HG03064 (cell line): Measurements from ENCODE around the gene PHKA1.
"Not testable (repeated sequence)": the region's sequence is repeated elsewhere in the genome, so short reads cannot be mapped to it uniquely, and the experiment has no call there.

Experiments
- ATAC-seq: cut with Tn5 transposase; IDR thresholded peaks from one replicate; pipeline ENCODE4 v1.9.1; 2021; ENCODE audit warnings: low read depth; ENCODE audit not compliant: unreplicated experiment

Gene PHKA1

DNA sequence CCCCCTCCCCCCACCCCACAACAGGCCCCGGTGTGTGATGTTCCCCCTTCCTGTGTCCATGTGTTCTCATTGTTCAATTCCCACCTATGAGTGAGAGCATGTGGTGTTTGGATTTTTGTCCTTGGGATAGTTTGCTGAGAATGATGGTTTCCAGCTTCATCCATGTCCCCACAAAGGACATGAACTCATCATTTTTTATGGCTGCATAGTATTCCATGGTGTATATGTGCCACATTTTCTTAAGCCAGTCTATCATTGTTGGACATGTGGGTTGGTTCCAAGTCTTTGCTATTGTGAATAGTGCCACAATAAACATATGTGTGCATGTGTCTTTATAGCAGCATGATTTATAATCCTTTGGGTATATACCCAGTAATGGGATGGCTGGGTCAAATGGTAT, 40.2 kb downstream of the PHKA1 start:
- ATAC-seq = not testable (repeated sequence)

- not testable (repeated sequence) for ATAC-seq
Observed at GRCh38 chrX:72669508-72669907, 44.6 kb downstream of the PHKA1 start.

DNA sequence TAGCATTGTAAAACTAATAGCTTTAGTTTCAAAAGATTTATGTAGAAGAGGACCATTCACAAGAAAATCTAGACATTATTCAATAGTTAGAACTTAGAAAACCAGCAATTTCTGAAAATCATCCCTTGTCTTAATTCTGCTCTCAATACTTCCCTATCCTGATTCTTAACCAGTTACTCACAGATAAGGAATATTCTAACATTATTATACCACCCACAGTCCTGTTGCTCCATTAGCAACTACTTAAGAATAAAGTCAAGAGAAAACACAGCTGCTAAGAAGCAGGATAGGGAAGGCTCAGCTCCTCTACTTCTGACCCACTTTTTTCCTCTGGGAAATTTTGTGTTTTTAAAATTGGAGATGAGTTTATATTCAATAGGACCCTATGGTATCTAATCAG, 47.7 kb downstream of the PHKA1 start:
- ATAC-seq = no peak

- no peak for ATAC-seq
Observed at GRCh38 chrX:72663737-72664136, 50.4 kb downstream of the PHKA1 start.

- no peak for ATAC-seq
Observed at GRCh38 chrX:72662020-72662747, 51.9 kb downstream of the PHKA1 start.

DNA sequence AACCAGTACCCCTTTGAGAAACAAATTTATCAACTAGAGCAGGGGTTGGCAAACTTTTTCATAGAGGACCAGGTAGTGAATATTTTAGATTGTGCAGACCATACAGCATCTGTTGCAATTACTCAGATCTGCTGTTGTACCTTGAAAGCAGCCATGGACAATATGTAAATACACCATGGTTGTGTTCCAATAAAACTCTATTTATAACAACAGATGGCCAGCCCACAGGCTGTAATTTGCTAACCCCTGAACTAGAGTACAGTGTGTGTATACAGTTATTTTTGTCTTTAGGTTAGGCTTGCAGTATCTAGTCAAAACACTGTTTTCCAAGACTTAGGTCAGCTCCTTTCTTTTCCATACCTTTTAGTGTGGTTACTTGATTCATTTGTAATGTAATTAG, 54.4 kb downstream of the PHKA1 start:
- no peak for ATAC-seq

GRCh38 chrX:72652082-72652481, 62.0 kb downstream of the PHKA1 start:
- no peak for ATAC-seq

DNA sequence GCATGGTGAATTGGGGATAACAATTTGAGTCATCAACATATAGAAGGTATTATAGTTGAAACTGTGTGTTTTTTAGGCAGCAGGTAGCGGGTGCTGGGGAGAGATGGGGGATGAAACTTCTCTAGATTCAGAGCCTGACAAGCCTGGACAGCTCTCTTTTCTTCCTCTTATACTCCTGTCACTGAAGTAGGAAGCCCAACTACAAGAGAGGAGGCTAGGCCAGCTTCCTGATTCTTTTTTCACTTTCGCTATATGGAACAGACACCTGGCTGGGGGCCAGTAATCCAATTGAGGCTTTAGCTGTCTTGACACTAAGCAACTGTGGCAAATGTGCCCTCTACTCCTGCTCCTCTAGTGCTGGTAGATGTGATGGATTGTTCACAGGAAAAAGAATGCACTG, 69.2 kb downstream of the PHKA1 start:
- ATAC-seq = no peak

DNA sequence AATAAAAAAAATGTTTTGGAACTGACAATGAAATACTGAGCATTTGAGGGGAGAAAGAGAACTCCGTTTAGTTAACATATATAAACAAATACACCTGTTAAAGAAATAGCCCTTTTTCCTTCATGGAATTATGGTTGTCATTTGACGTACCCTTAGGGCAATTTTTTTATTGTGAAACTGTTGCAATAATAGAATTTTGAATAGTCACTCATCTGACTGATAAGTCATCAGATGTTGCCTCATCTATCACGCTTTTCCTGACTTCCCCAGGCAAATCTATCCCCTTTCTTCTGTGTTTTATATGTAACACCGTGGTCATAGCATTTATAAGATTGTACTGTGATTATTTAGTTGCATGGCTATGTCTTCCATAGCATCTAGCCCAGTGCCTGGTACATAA, 72.5 kb downstream of the PHKA1 start:
- no peak for ATAC-seq

GRCh38 chrX:72635930-72636329, 78.2 kb downstream of the PHKA1 start:
- no peak for ATAC-seq

DNA sequence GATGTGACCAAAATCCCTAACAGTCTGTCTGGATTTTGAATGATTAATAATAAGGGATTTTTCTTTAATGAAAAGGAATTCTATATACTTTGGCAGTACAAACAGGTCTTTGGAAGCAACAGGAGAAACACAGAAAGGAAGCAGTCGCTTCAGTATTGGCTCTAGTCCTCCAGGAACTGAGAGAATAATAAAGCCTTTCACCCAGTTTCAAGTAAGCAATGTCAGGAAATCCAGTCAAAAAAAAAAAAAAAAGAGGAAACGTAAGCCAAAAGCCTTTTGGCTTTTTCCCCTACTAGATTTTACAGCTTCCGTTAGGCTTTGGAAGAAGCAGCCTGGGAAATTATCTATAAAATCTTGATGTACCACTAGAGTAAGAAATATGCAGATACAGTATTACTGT, 79.8 kb downstream of the PHKA1 start:
- ATAC-seq = no peak

GRCh38 chrX:72630185-72630584, 83.9 kb downstream of the PHKA1 start:
- ATAC-seq = no peak

GRCh38 chrX:72624194-72624593, 89.9 kb downstream of the PHKA1 start:
- no peak for ATAC-seq

- peak; percentile 76 for ATAC-seq
Observed at GRCh38 chrX:72621625-72622485, 92.3 kb downstream of the PHKA1 start.

DNA sequence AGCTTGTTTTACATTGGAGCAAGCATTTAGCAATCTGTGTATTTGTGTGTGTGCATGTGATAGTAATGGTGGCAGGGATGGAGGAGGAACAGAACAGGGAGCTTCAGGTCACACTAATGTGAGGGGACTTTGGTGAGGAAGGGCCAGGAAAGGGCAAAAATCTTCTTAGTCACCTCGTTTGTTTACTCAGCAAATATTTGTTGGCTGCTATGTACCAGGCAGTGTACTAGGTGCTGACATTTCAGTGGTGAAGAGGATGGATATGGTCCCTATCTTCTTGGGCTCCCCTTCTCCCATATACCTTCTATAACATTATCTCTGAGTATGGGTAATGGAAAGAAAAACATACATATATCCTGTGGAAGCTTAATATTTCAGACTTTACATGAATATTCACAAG, 92.9 kb downstream of the PHKA1 start:
- ATAC-seq = no peak

DNA sequence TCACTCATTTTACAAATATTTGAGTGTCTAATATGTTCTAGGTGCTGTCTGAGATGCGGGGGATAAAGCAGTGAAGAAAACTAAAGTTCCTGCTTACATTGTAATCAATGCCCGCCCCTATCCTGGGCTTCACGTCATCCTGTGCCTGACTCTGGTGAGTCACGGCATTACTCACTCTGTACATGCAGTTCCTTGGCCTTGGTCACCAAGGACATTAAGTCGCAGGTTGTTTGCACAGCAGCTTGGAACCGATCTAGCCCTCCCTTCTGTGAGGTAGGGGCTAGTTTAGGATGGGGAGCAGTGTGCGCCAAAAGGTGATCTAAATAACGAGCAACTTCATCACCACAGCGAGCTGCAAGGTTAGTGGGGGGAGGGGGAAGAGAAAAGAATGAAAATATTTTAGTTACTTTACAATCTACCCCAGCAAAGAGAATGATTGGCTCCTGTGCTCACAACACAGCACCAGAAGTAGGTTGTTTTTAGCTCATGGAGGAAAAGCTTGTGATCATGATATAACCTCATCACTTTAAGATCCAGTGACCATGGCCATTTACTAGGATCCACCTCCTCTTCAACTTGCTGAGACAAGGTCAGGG, 93.5 kb downstream of the PHKA1 start:
- ATAC-seq = no peak

DNA sequence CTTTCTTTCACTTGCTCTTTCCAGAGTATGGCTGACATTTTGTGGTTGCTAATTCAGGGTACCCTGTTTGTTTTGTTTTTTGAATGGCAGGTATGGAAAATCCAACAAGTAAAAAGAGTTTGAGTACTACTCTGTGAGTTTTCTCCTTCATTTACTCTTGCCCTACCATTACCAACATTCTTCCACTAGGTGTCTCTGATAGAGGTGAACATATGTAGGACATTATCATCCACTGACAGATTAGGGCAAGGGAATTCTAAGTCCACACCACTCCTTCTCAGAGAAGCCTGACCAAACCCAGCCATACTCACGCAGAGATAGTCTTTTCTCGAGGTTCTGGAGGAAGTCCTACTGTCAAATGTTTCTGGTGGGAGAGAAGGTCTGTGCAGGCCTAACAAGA, 104.8 kb downstream of the PHKA1 start:
- ATAC-seq = no peak

DNA sequence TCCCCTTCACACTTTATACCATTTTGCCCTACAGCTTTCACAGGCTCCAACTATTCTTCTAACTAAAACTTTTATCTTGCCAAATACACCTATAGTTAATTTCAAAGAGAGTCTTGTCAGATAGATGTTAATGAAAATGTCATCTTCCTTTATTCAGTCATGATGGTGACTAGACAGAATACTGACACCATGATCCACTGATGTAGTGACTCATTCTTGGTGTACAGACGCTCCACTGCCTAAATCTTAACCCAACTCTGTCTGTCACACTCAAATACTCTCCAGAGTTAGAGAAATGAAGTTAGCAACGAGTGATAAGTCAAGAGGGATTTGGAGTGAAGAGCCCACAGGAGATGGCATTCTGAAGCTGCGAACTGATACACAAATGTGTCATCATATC, 109.4 kb downstream of the PHKA1 start:
- no peak for ATAC-seq

- ATAC-seq = no peak
Observed at GRCh38 chrX:72604112-72604511, 110.0 kb downstream of the PHKA1 start.

- not testable (repeated sequence) for ATAC-seq
Observed at GRCh38 chrX:72591038-72591437, 123.1 kb downstream of the PHKA1 start.

DNA sequence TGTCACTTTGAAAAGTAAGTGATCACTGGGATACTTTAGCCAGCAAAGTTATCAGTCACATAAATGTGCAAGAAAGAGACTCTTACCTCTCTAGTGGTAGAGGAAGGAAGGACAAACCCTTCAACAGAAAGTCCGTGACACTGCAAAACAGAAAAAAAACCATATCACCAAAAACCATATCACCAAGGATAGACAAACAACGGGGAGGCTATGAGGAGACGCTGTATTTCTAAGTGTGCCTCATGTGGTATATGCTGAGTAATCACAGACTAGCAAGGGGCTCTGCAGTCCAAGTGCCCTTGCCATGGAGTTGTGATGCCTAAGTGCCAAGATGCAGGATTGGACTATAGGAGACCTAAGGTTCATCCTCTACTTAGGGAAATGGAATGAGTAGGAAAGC, 129.9 kb downstream of the PHKA1 start:
- ATAC-seq = no peak
